Neural crest cell (in vitro differentiated cells): ENCODE results near the gene IFITM2. TPM values are rescaled to one million over a fixed set of nuclear protein-coding genes. Genes with fewer than 3 reads are reported as not detected.

Experiments used
- DNase-seq: peaks from one replicate; pipeline ENCODE4 v3.0.0; 2021; ENCODE audit warnings: low read depth, mixed read lengths, low spot score
- H3K27ac Mint-ChIP-seq: one replicate; pipeline ENCODE4 v1.8.0; 2021; ENCODE audit warnings: mild to moderate bottlenecking, mixed read lengths; ENCODE audit not compliant: unreplicated experiment
- H3K27me3 Mint-ChIP-seq: 2 replicates; pipeline ENCODE4 v1.8.0; 2021; ENCODE audit warnings: low read depth, mild to moderate bottlenecking, mixed read lengths
- H3K36me3 Mint-ChIP-seq: 2 replicates; pipeline ENCODE4 v1.8.0; 2021; ENCODE audit warnings: low read depth, mild to moderate bottlenecking, mixed read lengths
- H3K4me1 Mint-ChIP-seq: 2 replicates; pipeline ENCODE4 v1.8.0; 2021; ENCODE audit warnings: mixed read lengths
- H3K4me3 Mint-ChIP-seq: one replicate; pipeline ENCODE4 v1.8.0; 2021; ENCODE audit warnings: mild to moderate bottlenecking, mixed read lengths
- H3K9me3 Mint-ChIP-seq: 2 replicates; pipeline ENCODE4 v1.8.0; 2021; ENCODE audit warnings: mixed read lengths
- CTCF ChIP-seq: fragments of 200-600 bp; sonication (generic); conservative IDR thresholded peaks from 2 replicates; pipeline ENCODE4 v1.5.0; 2021; ENCODE audit warnings: antibody characterized with exemption, mild to moderate bottlenecking
- total RNA-seq: library from RNA; stranded (reverse); gene quantifications from 2 replicates; pipeline ENCODE4 v1.2.1, GENCODE V29; 2021

The IFITM2 gene
- total RNA-seq, 1 donor from 2014 or later, result 55.0 TPM

- Mint-ChIP-seq H3K27ac (no peak overlapping the region), H3K4me3 (no peak overlapping the region), H3K27me3 (no peaks in the 10 kb centered on the region), H3K4me1 (peaks cover 13% of the 10 kb centered on the region), H3K36me3 (peaks cover 4% of the 10 kb centered on the region), H3K9me3 (peaks cover 4% of the 10 kb centered on the region)
- no peak for DNase-seq
- TF ChIP-seq CTCF, result no peak
Measured at GRCh38 chr11:280706-281485, 26.7 kb upstream of the IFITM2 start.

GRCh38 chr11:281486-282161 is 26.0 kb upstream of the IFITM2 start:
- Mint-ChIP-seq H3K4me1 (peaks cover 13% of the 10 kb centered on the region), H3K27me3 (no peaks in the 10 kb centered on the region), H3K4me3 (no peak overlapping the region), H3K36me3 (peaks cover 3% of the 10 kb centered on the region), H3K9me3 (peaks cover 3% of the 10 kb centered on the region), H3K27ac (no peak overlapping the region)
- no peak for DNase-seq
- no peak for TF ChIP-seq CTCF

GRCh38 chr11:282171-282570 is 25.4 kb upstream of the IFITM2 start:
- TF ChIP-seq CTCF, result no peak
- no peaks in the 10 kb centered on the region for H3K36me3 Mint-ChIP-seq
- no peak for DNase-seq

GRCh38 chr11:282630-283360 is 24.8 kb upstream of the IFITM2 start:
- TF ChIP-seq CTCF, result no peak
- no peaks in the 10 kb centered on the region for H3K36me3 Mint-ChIP-seq
- H3K27me3 Mint-ChIP-seq, result peaks cover 7% of the 10 kb centered on the region
- no peaks in the 10 kb centered on the region for H3K9me3 Mint-ChIP-seq
- peaks cover 16% of the 10 kb centered on the region for H3K4me1 Mint-ChIP-seq
- peak overlapping the region; percentile 83 for H3K27ac Mint-ChIP-seq
- DNase-seq, result no peak
- no peak overlapping the region for H3K4me3 Mint-ChIP-seq

More at GRCh38 chr11:282171-282570, 25.4 kb upstream of the IFITM2 start:
- no peak overlapping the region for H3K27ac Mint-ChIP-seq
- no peaks in the 10 kb centered on the region for H3K9me3 Mint-ChIP-seq
- peaks cover 4% of the 10 kb centered on the region for H3K27me3 Mint-ChIP-seq
- H3K4me3 Mint-ChIP-seq, result no peak overlapping the region
- H3K4me1 Mint-ChIP-seq, result peaks cover 16% of the 10 kb centered on the region

- H3K27ac Mint-ChIP-seq, result no peak overlapping the region
- H3K4me1 Mint-ChIP-seq, result peaks cover 16% of the 10 kb centered on the region
- H3K36me3 Mint-ChIP-seq, result no peaks in the 10 kb centered on the region
- H3K27me3 Mint-ChIP-seq, result peaks cover 13% of the 10 kb centered on the region
- no peak for TF ChIP-seq CTCF
- H3K4me3 Mint-ChIP-seq, result peak overlapping the region; percentile 31
- DNase-seq, result no peak
- H3K9me3 Mint-ChIP-seq, result no peaks in the 10 kb centered on the region
Measured at GRCh38 chr11:283405-284104, 24.1 kb upstream of the IFITM2 start.
